Caco-2 (cell line): ENCODE measurements around the gene CPVL. TPM values are rescaled to one million over a fixed set of nuclear protein-coding genes. Genes with fewer than 3 reads are reported as not detected.

ENCODE experiments used
- BruUV-seq: library from RNA; stranded (reverse); fragments of 400-500 nt; replicated peaks from 2 replicates; lab custom pipeline; 2021; lab: Mats Ljungman, UMichigan
- CTCF ChIA-PET: fragments of 300-600 bp; sonication (Branson Sonifier 250); formaldehyde crosslinking; loops from one replicate; lab custom pipeline; 2022; ENCODE audit warnings: antibody characterized with exemption; lab: Charles Lee
- POLR2A ChIA-PET: fragments of 300-600 bp; sonication (Branson Sonifier 250); formaldehyde crosslinking; loops from one replicate; lab custom pipeline; 2022; ENCODE audit warnings: antibody characterized with exemption; lab: Charles Lee
- DNase-seq, 2 experiments: peaks; one replicate each; pipeline versions ENCODE4 v3.0.0 to v3.0.0-alpha.2; 2020 to 2022
- H3K27me3 ChIP-seq: replicated peaks from 2 replicates; pipeline ENCODE4 v1.6.0; 2011; ENCODE audit warnings: low read length; ENCODE audit not compliant: control insufficient read depth, insufficient read depth
- H3K36me3 ChIP-seq: 2 replicates; pipeline ENCODE4 v1.5.1; 2011; ENCODE audit warnings: low read length; ENCODE audit not compliant: control insufficient read depth, insufficient read depth
- H3K4me1 ChIP-seq: fragments of 250-450 bp; sonication (Bioruptor Pico); 2 replicates; pipeline ENCODE4 v1.5.1; 2020; ENCODE audit warnings: mild to moderate bottlenecking
- H3K4me3 ChIP-seq: 2 replicates; pipeline ENCODE4 v1.5.1; 2011; ENCODE audit warnings: low read depth, mild to moderate bottlenecking, control low read depth, low read length
- H3K9me3 ChIP-seq: fragments of 250-450 bp; sonication (Bioruptor Pico); 2 replicates; pipeline ENCODE4 v1.5.1; 2020; ENCODE audit warnings: mild to moderate bottlenecking, moderate library complexity
- H3K27ac Mint-ChIP-seq: one replicate; pipeline ENCODE4 v1.8.0; 2022; ENCODE audit warnings: mixed read lengths; ENCODE audit not compliant: unreplicated experiment
- H3K27me3 Mint-ChIP-seq: one replicate; pipeline ENCODE4 v1.8.0; 2022; ENCODE audit warnings: mixed read lengths; ENCODE audit not compliant: insufficient read depth, unreplicated experiment
- H3K36me3 Mint-ChIP-seq: one replicate; pipeline ENCODE4 v1.8.0; 2022; ENCODE audit warnings: mild to moderate bottlenecking, mixed read lengths; ENCODE audit not compliant: insufficient read depth, unreplicated experiment
- H3K4me1 Mint-ChIP-seq: one replicate; pipeline ENCODE4 v1.8.0; 2022; ENCODE audit warnings: low read depth, mixed read lengths; ENCODE audit not compliant: unreplicated experiment
- H3K4me3 Mint-ChIP-seq: one replicate; pipeline ENCODE4 v1.8.0; 2022; ENCODE audit warnings: mild to moderate bottlenecking, moderate library complexity, mixed read lengths; ENCODE audit not compliant: unreplicated experiment
- H3K9me3 Mint-ChIP-seq: one replicate; pipeline ENCODE4 v1.8.0; 2022; ENCODE audit warnings: mixed read lengths; ENCODE audit not compliant: unreplicated experiment
- CTCF ChIP-seq, 2 experiments: fragments of 200-600 bp in 1 of 2; IDR thresholded peaks; 1 replicate in 1 of 2; 2 replicates in 1 of 2; pipeline versions ENCODE4 v1.5.1 to v1.8.0; 2011 to 2022; ENCODE audit warnings: antibody characterized with exemption in 1 of 2, control low read depth in 1 of 2, inconsistent platforms in 1 of 2, low read depth in 1 of 2, low read length in 1 of 2, mild to moderate bottlenecking in 1 of 2, moderate library complexity in 1 of 2; ENCODE audit not compliant: insufficient read depth in 1 of 2, severe bottlenecking in 1 of 2, unreplicated experiment in 1 of 2
- intact Hi-C: fragments of 100-400 bp; cut with micrococcal nuclease; formaldehyde crosslinking; loops from one replicate; pipeline ENCODE4 v1.10.0; 2022; ENCODE audit not compliant: unreplicated experiment
- total RNA-seq: library from RNA; stranded (reverse); gene quantifications from 2 replicates; pipeline ENCODE4 v1.2.3, GENCODE V29; 2022

Gene CPVL
- total RNA-seq, 1 experiment from 2014 or later, result 109 TPM

GRCh38 chr7:29007127-29007526 lies 139.2 kb downstream of the CPVL start:
- Mint-ChIP-seq H3K27me3 (no peaks in the 10 kb centered on the region), H3K9me3 (peaks cover 19% of the 10 kb centered on the region), H3K27ac (no peak overlapping the region), H3K36me3 (no peaks in the 10 kb centered on the region), H3K4me3 (no peak overlapping the region), H3K4me1 (no peaks in the 10 kb centered on the region)
- Histone ChIP-seq H3K36me3 (no peaks in the 10 kb centered on the region; the same call in 1 of the 2 replicates), H3K9me3 (peaks cover 7% of the 10 kb centered on the region; the same call in 1 of the 2 replicates), H3K4me1 (no peaks in the 10 kb centered on the region), H3K27me3 (no peaks in the 10 kb centered on the region), H3K4me3 (no peak overlapping the region)
- intact Hi-C loops, result no loop called here
- ChIA-PET POLR2A (no interaction called here), CTCF (no interaction called here)
- no TSS peak for BruUV-seq
- TF ChIP-seq CTCF (IDR thresholded peaks at IDR 0.05; ENCODE audit: insufficient read depth in 1 of 2, low read depth in 1 of 2, low read length in 1 of 2, severe bottlenecking in 1 of 2, unreplicated experiment in 1 of 2), result no peak
- no peak for DNase-seq

- no peak overlapping the region for H3K4me3 Mint-ChIP-seq
- no peaks in the 10 kb centered on the region for H3K4me1 ChIP-seq
- no peaks in the 10 kb centered on the region for H3K27me3 ChIP-seq
- H3K36me3 Mint-ChIP-seq, result no peaks in the 10 kb centered on the region
- H3K9me3 ChIP-seq, result peaks cover 7% of the 10 kb centered on the region; the same call in 1 of the 2 replicates
- H3K27me3 Mint-ChIP-seq, result no peaks in the 10 kb centered on the region
- TF ChIP-seq CTCF (IDR thresholded peaks at IDR 0.05; ENCODE audit: insufficient read depth in 1 of 2, low read depth in 1 of 2, low read length in 1 of 2, severe bottlenecking in 1 of 2, unreplicated experiment in 1 of 2), result no peak
- DNase-seq, result no peak
- no peaks in the 10 kb centered on the region; the same call in 1 of the 2 replicates for H3K36me3 ChIP-seq
- CTCF ChIA-PET, result no interaction called here
- intact Hi-C loops, result no loop called here
- no peak overlapping the region for H3K4me3 ChIP-seq
- no TSS peak for BruUV-seq
- POLR2A ChIA-PET, result no interaction called here
- H3K9me3 Mint-ChIP-seq, result peaks cover 19% of the 10 kb centered on the region
- H3K4me1 Mint-ChIP-seq, result no peaks in the 10 kb centered on the region
- H3K27ac Mint-ChIP-seq, result no peak overlapping the region
Observed at GRCh38 chr7:29005829-29006228, 140.5 kb downstream of the CPVL start.

- H3K4me3 Mint-ChIP-seq, result no peak overlapping the region
- no peaks in the 10 kb centered on the region for H3K36me3 Mint-ChIP-seq
- ChIA-PET POLR2A (no interaction called here), CTCF (no interaction called here)
- H3K27me3 Mint-ChIP-seq, result no peaks in the 10 kb centered on the region
- Histone ChIP-seq H3K9me3 (peaks cover 7% of the 10 kb centered on the region; the same call in 1 of the 2 replicates), H3K4me1 (no peaks in the 10 kb centered on the region), H3K27me3 (no peaks in the 10 kb centered on the region), H3K4me3 (no peak overlapping the region), H3K36me3 (no peaks in the 10 kb centered on the region; the same call in 1 of the 2 replicates)
- intact Hi-C loops, result no loop called here
- DNase-seq, result no peak
- TF ChIP-seq CTCF (IDR thresholded peaks at IDR 0.05; ENCODE audit: insufficient read depth in 1 of 2, low read depth in 1 of 2, low read length in 1 of 2, severe bottlenecking in 1 of 2, unreplicated experiment in 1 of 2), result no peak
- BruUV-seq, result no TSS peak
- H3K9me3 Mint-ChIP-seq, result peaks cover 19% of the 10 kb centered on the region
- H3K27ac Mint-ChIP-seq, result no peak overlapping the region
- no peaks in the 10 kb centered on the region for H3K4me1 Mint-ChIP-seq
Observed at GRCh38 chr7:29005406-29005805, 140.9 kb downstream of the CPVL start.
